ENCODE data around the gene PLCL1.

Gene PLCL1

GRCh38 chr2:197876524-197876923, 72.1 kb downstream of the PLCL1 start:
- DNase-seq (ENCODE audit: low read depth), result no peak
- TF ChIP-seq CTCF (IDR thresholded peaks at IDR 0.05; ENCODE audit: control insufficient read depth, insufficient read depth, low read depth, low read length, missing control alignments), result no peak
- no peak overlapping the region for H3K4me3 ChIP-seq (ENCODE audit: control insufficient read depth, low read depth, low read length)

- TF ChIP-seq CTCF (IDR thresholded peaks at IDR 0.05; ENCODE audit: control insufficient read depth, insufficient read depth, low read depth, low read length, missing control alignments), result no peak
- no peak for DNase-seq (ENCODE audit: low read depth)
- H3K4me3 ChIP-seq (ENCODE audit: control insufficient read depth, low read depth, low read length), result no peak overlapping the region
These were observed 72.6 kb downstream of the PLCL1 start for GRCh38 chr2:197877038-197877437.

- TF ChIP-seq CTCF (IDR thresholded peaks at IDR 0.05; ENCODE audit: control insufficient read depth, insufficient read depth, low read depth, low read length, missing control alignments), result no peak
- DNase-seq (ENCODE audit: low read depth), result no peak
- H3K4me3 ChIP-seq (ENCODE audit: control insufficient read depth, low read depth, low read length), result no peak overlapping the region
These were observed 74.4 kb downstream of the PLCL1 start for GRCh38 chr2:197878792-197879191.

- H3K4me3 ChIP-seq (ENCODE audit: control insufficient read depth, low read depth, low read length), result no peak overlapping the region
- no peak for TF ChIP-seq CTCF (IDR thresholded peaks at IDR 0.05; ENCODE audit: control insufficient read depth, insufficient read depth, low read depth, low read length, missing control alignments)
- DNase-seq (ENCODE audit: low read depth), result no peak
These were observed 75.5 kb downstream of the PLCL1 start for GRCh38 chr2:197879812-197880408.

GRCh38 chr2:197883354-197884032, 79.1 kb downstream of the PLCL1 start:
- H3K4me3 ChIP-seq (ENCODE audit: control insufficient read depth, low read depth, low read length), result no peak overlapping the region
- TF ChIP-seq CTCF (IDR thresholded peaks at IDR 0.05; ENCODE audit: control insufficient read depth, insufficient read depth, low read depth, low read length, missing control alignments), result no peak
- no peak for DNase-seq (ENCODE audit: low read depth)

- H3K4me3 ChIP-seq (ENCODE audit: control insufficient read depth, low read depth, low read length), result no peak overlapping the region
- TF ChIP-seq CTCF (IDR thresholded peaks at IDR 0.05; ENCODE audit: control insufficient read depth, insufficient read depth, low read depth, low read length, missing control alignments), result no peak
- no peak for DNase-seq (ENCODE audit: low read depth)
These were observed 79.9 kb downstream of the PLCL1 start for GRCh38 chr2:197884252-197884651.

Data from AG09309 (cell line).